K562 treated with DMSO at 1 percent for 4 hours (cell line): ENCODE results near the gene PARG. TPM values are rescaled to one million over a fixed set of nuclear protein-coding genes. Genes with fewer than 3 reads are reported as not detected.

Experiments
- total RNA-seq: library from RNA; unstranded; fragments of 300-600 nt; gene quantifications from 2 replicates; pipeline ENCODE4 v1.2.3, GENCODE V29; 2022; ENCODE audit not compliant: insufficient read depth

Gene PARG
- total RNA-seq = 18.5 and 18.6 TPM in 2 replicates

DNA sequence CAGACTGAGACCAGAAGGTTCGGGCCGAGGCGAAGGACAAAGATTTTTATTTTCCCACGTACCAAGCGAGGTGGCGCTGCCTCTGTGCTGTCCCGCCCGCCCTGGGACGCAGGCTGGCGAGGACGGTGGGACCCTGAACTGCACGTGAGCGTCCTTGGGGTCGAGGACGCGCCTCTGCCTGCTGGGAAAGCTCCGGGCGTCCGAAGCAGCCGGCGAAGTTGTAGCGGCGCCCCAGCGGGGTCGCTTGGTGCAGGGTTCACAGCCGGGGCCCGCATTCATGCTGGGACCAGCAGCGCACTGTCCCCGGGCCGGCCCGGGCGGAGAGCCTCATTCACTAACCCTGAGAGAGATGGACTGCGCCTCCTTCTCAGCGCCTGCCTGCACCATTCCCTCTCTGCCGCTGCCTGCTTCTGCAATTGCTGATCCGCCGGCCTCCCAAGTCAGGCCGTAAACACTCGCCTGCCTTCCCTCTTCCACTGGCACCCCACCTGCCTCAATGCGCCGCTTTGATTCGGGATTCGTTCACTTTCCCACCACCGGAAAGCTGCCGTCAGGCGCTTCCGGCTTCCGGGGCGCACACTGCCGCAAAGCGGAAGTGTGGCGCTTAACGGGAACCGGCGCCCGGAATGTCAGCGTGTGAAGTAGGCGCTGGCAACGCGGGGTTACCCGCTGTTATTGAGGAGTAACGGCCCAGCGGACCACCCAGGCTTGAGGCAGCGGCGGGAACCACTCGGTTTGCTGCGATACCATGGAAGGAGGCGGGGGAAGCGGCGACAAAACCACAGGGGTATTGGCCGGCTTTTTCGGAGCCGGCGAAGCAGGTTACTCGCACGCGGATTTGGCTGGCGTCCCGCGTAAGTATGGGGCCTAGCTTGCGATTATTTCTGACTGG is at the start of gene PARG, which contains the start of gene TIMM23B:
PARG (minus strand) TSS at position 581 of the 892 bp plus-strand sequence; CDS start at position 279, 302 bp downstream.
TIMM23B (plus strand) TSS at position 607 of the 892 bp plus-strand sequence; CDS start at position 749, 142 bp downstream.

GRCh38 chr10:49988376-49988775 is 46.5 kb upstream of the PARG start, which contains the start of gene AGAP6:
AGAP6 (plus strand) TSS chr10:49988406; CDS start chr10:49988716, 310 bp downstream.

Other genes with a start within 250 kb of the PARG start
- gene OGDHL, start 179.7 kb downstream of the PARG start, total RNA-seq = 0.40 and 0.59 TPM in 2 replicates
- 6.2 and 7.2 TPM in 2 replicates for gene TIMM23B, start within 50 bp of the PARG start, total RNA-seq
- 13.6 and 17.0 TPM in 2 replicates for gene AGAP6, start 46.4 kb upstream of the PARG start, total RNA-seq
- gene WASHC2A, start 125.9 kb upstream of the PARG start, total RNA-seq = 16.1 and 19.6 TPM in 2 replicates